Sigmoid colon (tissue), 4 donors: ENCODE measurements around the gene CYB5A.

ENCODE experiments used
- POLR2A ChIP-seq, 2 donors: fragments of 450-650 bp; IDR thresholded peaks; one replicate each; pipeline ENCODE4 v1.6.1; 2016; ENCODE audit warnings: antibody characterized with exemption in 2 of 2, mild to moderate bottlenecking in 2 of 2, moderate library complexity in 2 of 2
- POLR2AphosphoS5 ChIP-seq, 4 donors: sonication (generic); formaldehyde crosslinking; IDR thresholded peaks; one replicate each; pipeline ENCODE4 v1.6.1; 2017; ENCODE audit warnings: antibody characterized with exemption in 4 of 4
- TF ChIP-seq, protein P1 (sequence below), 4 experiments: fragments of 450-650 bp in 3 of 4; fragments of 200-600 bp in 1 of 4; IDR thresholded peaks; one replicate each; pipeline ENCODE4 v1.5.1; 2016 to 2019; ENCODE audit warnings: antibody characterized with exemption in 4 of 4, mild to moderate bottlenecking in 3 of 4, moderate library complexity in 2 of 4

- TF ChIP-seq, protein P1, sequence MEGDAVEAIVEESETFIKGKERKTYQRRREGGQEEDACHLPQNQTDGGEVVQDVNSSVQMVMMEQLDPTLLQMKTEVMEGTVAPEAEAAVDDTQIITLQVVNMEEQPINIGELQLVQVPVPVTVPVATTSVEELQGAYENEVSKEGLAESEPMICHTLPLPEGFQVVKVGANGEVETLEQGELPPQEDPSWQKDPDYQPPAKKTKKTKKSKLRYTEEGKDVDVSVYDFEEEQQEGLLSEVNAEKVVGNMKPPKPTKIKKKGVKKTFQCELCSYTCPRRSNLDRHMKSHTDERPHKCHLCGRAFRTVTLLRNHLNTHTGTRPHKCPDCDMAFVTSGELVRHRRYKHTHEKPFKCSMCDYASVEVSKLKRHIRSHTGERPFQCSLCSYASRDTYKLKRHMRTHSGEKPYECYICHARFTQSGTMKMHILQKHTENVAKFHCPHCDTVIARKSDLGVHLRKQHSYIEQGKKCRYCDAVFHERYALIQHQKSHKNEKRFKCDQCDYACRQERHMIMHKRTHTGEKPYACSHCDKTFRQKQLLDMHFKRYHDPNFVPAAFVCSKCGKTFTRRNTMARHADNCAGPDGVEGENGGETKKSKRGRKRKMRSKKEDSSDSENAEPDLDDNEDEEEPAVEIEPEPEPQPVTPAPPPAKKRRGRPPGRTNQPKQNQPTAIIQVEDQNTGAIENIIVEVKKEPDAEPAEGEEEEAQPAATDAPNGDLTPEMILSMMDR (IDR thresholded peaks at IDR 0.05) = no peak
- TF ChIP-seq POLR2A (IDR thresholded peaks at IDR 0.05) (no peak), POLR2AphosphoS5 (IDR thresholded peaks at IDR 0.05) (no peak)
Observed at GRCh38 chr18:74333091-74333490, 41.3 kb upstream of the CYB5A start.
